Right renal cortex interstitium (tissue), 3 donors: ENCODE results near the gene PCGF5. TPM values are rescaled to one million over a fixed set of nuclear protein-coding genes. Genes with fewer than 3 reads are reported as not detected.
"Not testable (repeated sequence)": the region's sequence is repeated elsewhere in the genome, so short reads cannot be mapped to it uniquely, and the experiment has no call there.

Source experiments
- DNase-seq, 3 donors: peaks; one replicate each; pipeline ENCODE4 v3.0.0-alpha.2; 2013; ENCODE audit warnings: low read depth in 3 of 3, low spot score in 2 of 3
- polyA plus RNA-seq, 3 donors: library from polyadenylated mRNA; unstranded; fragments of 120-200 nt; gene quantifications; one replicate each; pipeline ENCODE4 v1.2.1, GENCODE V29; 2013; ENCODE audit not compliant: insufficient read length in 3 of 3

Gene PCGF5
- polyA plus RNA-seq, 3 donors = 26.9 to 27.4 (median 27.3) TPM

GRCh38 chr10:91271886-91272285, 51.4 kb downstream of the PCGF5 start:
- DNase-seq = no peak

GRCh38 chr10:91284486-91285090, 64.1 kb downstream of the PCGF5 start:
- no peak for DNase-seq

GRCh38 chr10:91286572-91286971, 66.1 kb downstream of the PCGF5 start:
- DNase-seq = no peak

GRCh38 chr10:91287276-91287675, 66.8 kb downstream of the PCGF5 start:
- no peak for DNase-seq

GRCh38 chr10:91287912-91288311, 67.4 kb downstream of the PCGF5 start:
- no peak for DNase-seq

GRCh38 chr10:91289305-91289704, 68.8 kb downstream of the PCGF5 start:
- no peak for DNase-seq

- no peak for DNase-seq
Observed at GRCh38 chr10:91290607-91291006, 70.1 kb downstream of the PCGF5 start.

- no peak for DNase-seq
Observed at GRCh38 chr10:91294134-91294906, 73.9 kb downstream of the PCGF5 start.

- DNase-seq = no peak
Observed at GRCh38 chr10:91295346-91295745, 74.9 kb downstream of the PCGF5 start.

GRCh38 chr10:91296471-91296870, 76.0 kb downstream of the PCGF5 start:
- no peak for DNase-seq

GRCh38 chr10:91298224-91298871, 77.9 kb downstream of the PCGF5 start:
- DNase-seq = peak; percentile 52 to 69 (median 58)

GRCh38 chr10:91299999-91300575, 79.6 kb downstream of the PCGF5 start:
- DNase-seq = no peak

GRCh38 chr10:91302946-91303345, 82.5 kb downstream of the PCGF5 start:
- not testable (repeated sequence) for DNase-seq

GRCh38 chr10:91305979-91306378, 85.5 kb downstream of the PCGF5 start:
- DNase-seq = not testable (repeated sequence)

GRCh38 chr10:91307489-91307888, 87.0 kb downstream of the PCGF5 start:
- no peak for DNase-seq

GRCh38 chr10:91309711-91310110, 89.2 kb downstream of the PCGF5 start:
- DNase-seq = no peak

GRCh38 chr10:91311601-91312381, 91.3 kb downstream of the PCGF5 start:
- DNase-seq = no peak

- no peak for DNase-seq
Observed at GRCh38 chr10:91312382-91312733, 91.9 kb downstream of the PCGF5 start.

GRCh38 chr10:91313796-91314485, 93.5 kb downstream of the PCGF5 start:
- no peak for DNase-seq

- no peak for DNase-seq
Observed at GRCh38 chr10:91316486-91316885, 96.0 kb downstream of the PCGF5 start.
